ENCODE data around the gene USP1. TPM values are rescaled to one million over a fixed set of nuclear protein-coding genes. Genes with fewer than 3 reads are reported as not detected.

The USP1 gene
- total and polyA plus RNA-seq, 10 of the 15 experiments (the other 5 are each of a cell fraction or from before 2014, with no cell fraction given) = 25.6 to 77.9 (median 48.1) TPM

GRCh38 chr1:62401034-62401760 is 35.7 kb upstream of the USP1 start:
- Histone ChIP-seq H3K4me3 (no peak overlapping the region), H3K27me3 (replicated peaks in 1 of 2; ENCODE audit: control insufficient read depth in 2 of 2, insufficient read depth in 2 of 2, low read length in 1 of 2) (no peaks in the 10 kb centered on the region), H3K4me1 (ENCODE audit: control insufficient read depth, insufficient read depth, low read length) (no peaks in the 10 kb centered on the region), H3K9me3 (replicated peaks; ENCODE audit: control insufficient read depth, insufficient read depth, low read length) (no peaks in the 10 kb centered on the region), H3K27ac (ENCODE audit: control insufficient read depth, insufficient read depth) (no peak overlapping the region), H2AFZ (ENCODE audit: control insufficient read depth, low read depth, low read length) (no peak overlapping the region), H3K4me2 (ENCODE audit: control insufficient read depth, insufficient read depth) (no peak overlapping the region), H3K79me2 (ENCODE audit: control insufficient read depth, insufficient read depth, low read length) (no peaks in the 10 kb centered on the region), H4K20me1 (ENCODE audit: control insufficient read depth, insufficient read depth) (no peaks in the 10 kb centered on the region), H3K36me3 (ENCODE audit: control insufficient read depth in 2 of 2, insufficient read depth in 2 of 2, low read length in 1 of 2) (no peaks in the 10 kb centered on the region), H3K9ac (ENCODE audit: control insufficient read depth, insufficient read depth, low read length) (no peak overlapping the region)
- WGBS (ENCODE audit: insufficient coverage, insufficient replicate concordance, low lambda C conversion rate, missing lambda C conversion rate) = 40% methylated on average over 5 of the region's 5 CpGs
- ATAC-seq (no peak), DNase-seq (ENCODE audit: low read depth, low spot score) (no peak), FAIRE-seq (no peak)
- ChIA-PET RAD21 (ENCODE audit: unreplicated experiment) (no interaction called here), POLR2A (no interaction called here), SMC1A (ENCODE audit: uncharacterized antibody, unreplicated experiment) (interaction anchor here (0.5 to 1.7 kb wide), 2 partner anchors 225 to 442 kb away, joined by 3 read pairs; no protein-coding TSS in a partner anchor), CTCF (interaction anchor here (1.3 to 2.3 kb wide), 3 partner anchors 7 to 346 kb away, joined by 3 to 7 read pairs (median 7); no protein-coding TSS in a partner anchor)
- no TSS peak for BruUV-seq (replicated peaks)
- in situ Hi-C loops (cut with MboI) (no loop called here), intact Hi-C loops (cut with micrococcal nuclease; ENCODE audit: unreplicated experiment) (loop anchor here (10.0 kb wide), 1 partner anchor 106 kb away; no protein-coding TSS in a partner anchor)
- TF ChIP-seq RELB (IDR thresholded peaks at IDR 0.05; ENCODE audit: low read depth) (no peak), MLLT1 (IDR thresholded peaks at IDR 0.05) (no peak), E2F4 (IDR thresholded peaks at IDR 0.05; ENCODE audit: low read depth, low read length) (no peak), YY1 (IDR thresholded peaks at IDR 0.05; ENCODE audit: low read depth, low read length) (no peak), ZNF274 (IDR thresholded peaks at IDR 0.05; ENCODE audit: insufficient read depth, insufficient read length) (no peak), BMI1 (IDR thresholded peaks at IDR 0.05; ENCODE audit: borderline replicate concordance) (no peak), EZH2 (IDR thresholded peaks at IDR 0.05; ENCODE audit: borderline replicate concordance, control insufficient read depth, low read depth, low read length) (no peak), ZBTB33 (IDR thresholded peaks at IDR 0.05) (no peak), PAX5 (IDR thresholded peaks at IDR 0.05; ENCODE audit: borderline replicate concordance, low read depth, low read length) (no peak), ATF3 (IDR thresholded peaks at IDR 0.05; ENCODE audit: borderline replicate concordance, extremely low read depth, low read depth, low read length) (no peak), E4F1 (IDR thresholded peaks at IDR 0.05; ENCODE audit: borderline replicate concordance, partially characterized antibody) (no peak), IRF4 (IDR thresholded peaks at IDR 0.05; ENCODE audit: low read depth, low read length) (no peak)
